Testis (tissue), 3 donors: ENCODE results near the gene SH3BP1. TPM values are rescaled to one million over a fixed set of nuclear protein-coding genes. Genes with fewer than 3 reads are reported as not detected.
A peak's percentile ranks its signal among the peaks of the same experiment; 100 is the strongest.
"Not testable (repeated sequence)": the region's sequence is repeated elsewhere in the genome, so short reads cannot be mapped to it uniquely, and the experiment has no call there.

Source experiments
- DNase-seq: peaks from one replicate; pipeline ENCODE4 v3.0.0-alpha.2; 2019
- H3K27ac ChIP-seq, 2 donors: fragments of 200-600 bp; sonication (generic); one replicate each; pipeline ENCODE4 v1.5.1; 2019
- H3K27me3 ChIP-seq: fragments of 200-600 bp; sonication (generic); one replicate; pipeline ENCODE4 v1.5.1; 2019
- H3K36me3 ChIP-seq: fragments of 200-600 bp; sonication (generic); one replicate; pipeline ENCODE4 v1.5.1; 2017; ENCODE audit warnings: low read depth; ENCODE audit errors: missing control alignments
- H3K4me1 ChIP-seq: fragments of 200-600 bp; sonication (generic); one replicate; pipeline ENCODE4 v1.5.1; 2019
- H3K4me3 ChIP-seq, 2 donors: fragments of 200-600 bp; sonication (generic); one replicate each; pipeline ENCODE4 v1.5.1; 2017 to 2019
- H3K9me3 ChIP-seq: fragments of 200-600 bp; sonication (generic); one replicate; pipeline ENCODE4 v1.5.1; 2017
- POLR2A ChIP-seq: fragments of 450-650 bp; IDR thresholded peaks from one replicate; pipeline ENCODE4 v1.6.1; 2017; ENCODE audit warnings: antibody characterized with exemption, mild to moderate bottlenecking, moderate library complexity
- WGBS, 2 donors: methylation state at CpG; one replicate each; pipeline ENCODE4 v1.1.5; 2018; 5-methylcytosine and 5-hydroxymethylcytosine counted together
- intact Hi-C: fragments of 100-400 bp; cut with DNase I; formaldehyde crosslinking; loops from one replicate; pipeline ENCODE4 v1.15.1; 2023; ENCODE audit warnings: low total_unique reads
- polyA plus RNA-seq: library from polyadenylated mRNA; stranded (reverse); fragments of 350-450 nt; fragmentation: Illumina TruSeq; extraction: RNeasy Lipid Tissue Mini Kit (QIAGEN cat#74804); gene quantifications from one replicate; pipeline ENCODE4 v1.2.3, GENCODE V29; 2014; ENCODE audit warnings: low read depth, low replicate concordance; ENCODE audit not compliant: insufficient read depth
- total RNA-seq, 2 donors: library from RNA; depleted of rRNA; stranded (reverse); fragments of >200 nt; gene quantifications; one replicate each; pipeline ENCODE4 v1.2.3, GENCODE V29; 2016
- TF ChIP-seq, protein P1 (sequence below), 3 experiments: fragments of 450-650 bp in 2 of 3; fragments of 200-600 bp in 1 of 3; sonication (generic) in 1 of 3; IDR thresholded peaks; one replicate each; pipeline ENCODE4 v1.5.1; 2016 to 2019; ENCODE audit warnings: antibody characterized with exemption in 3 of 3, mild to moderate bottlenecking in 2 of 3, moderate library complexity in 1 of 3

The SH3BP1 gene
- total and polyA plus RNA-seq, 3 donors from 2014 or later, result 11.9 to 23.6 (median 15.7) TPM

DNA sequence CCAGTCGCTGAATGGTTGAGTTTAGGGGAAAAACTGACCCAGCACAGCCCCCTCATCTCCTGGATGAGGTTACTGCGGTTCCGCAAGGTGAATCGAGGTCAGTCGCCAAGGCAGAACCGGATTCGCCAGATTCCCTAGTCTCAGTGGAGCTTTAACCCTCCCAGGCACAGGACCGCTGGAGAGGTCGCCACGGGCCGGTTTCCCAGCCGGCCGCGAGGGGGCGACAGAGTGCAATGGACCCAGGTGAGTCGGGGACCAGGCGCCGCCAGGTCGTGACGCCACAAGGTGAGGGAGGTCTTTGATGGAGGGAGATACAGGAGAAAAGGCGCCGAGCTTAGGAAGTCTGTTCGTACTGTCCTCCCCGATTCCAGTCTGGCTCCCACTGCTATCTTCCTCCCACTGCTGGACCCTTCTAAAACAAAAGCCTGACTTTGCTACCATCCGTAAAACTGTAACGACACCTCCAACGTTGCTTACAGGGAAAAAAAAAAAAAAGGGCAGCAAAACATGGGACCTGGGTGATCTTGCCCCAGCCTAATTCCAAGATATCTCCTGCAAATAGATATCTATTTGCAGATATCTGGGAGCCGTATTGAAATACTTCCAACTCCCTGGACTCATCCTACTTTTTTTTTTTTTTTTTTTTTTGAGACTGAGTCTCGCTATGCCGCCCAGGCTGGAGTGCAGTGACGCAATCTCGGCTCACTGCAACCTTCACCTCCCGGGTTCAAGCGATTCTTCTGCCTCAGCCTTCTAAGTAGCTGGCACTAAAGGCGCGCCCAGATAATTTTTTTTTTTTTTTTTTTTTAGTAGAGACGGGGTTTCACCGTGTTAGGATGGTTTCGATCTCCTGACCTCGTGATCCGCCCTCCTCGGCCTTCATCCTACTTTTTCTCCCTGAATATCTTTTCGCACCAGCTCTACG is 32.2 kb upstream of the SH3BP1 start:
- Histone ChIP-seq H3K4me1 (peaks cover 38% of the 10 kb centered on the region), H3K27ac (peak overlapping the region; percentile 94 to 96), H3K36me3 (no peaks in the 10 kb centered on the region), H3K9me3 (no peaks in the 10 kb centered on the region), H3K27me3 (no peaks in the 10 kb centered on the region), H3K4me3 (peak overlapping the region; percentile 88 to 98)
- TF ChIP-seq, protein P1, sequence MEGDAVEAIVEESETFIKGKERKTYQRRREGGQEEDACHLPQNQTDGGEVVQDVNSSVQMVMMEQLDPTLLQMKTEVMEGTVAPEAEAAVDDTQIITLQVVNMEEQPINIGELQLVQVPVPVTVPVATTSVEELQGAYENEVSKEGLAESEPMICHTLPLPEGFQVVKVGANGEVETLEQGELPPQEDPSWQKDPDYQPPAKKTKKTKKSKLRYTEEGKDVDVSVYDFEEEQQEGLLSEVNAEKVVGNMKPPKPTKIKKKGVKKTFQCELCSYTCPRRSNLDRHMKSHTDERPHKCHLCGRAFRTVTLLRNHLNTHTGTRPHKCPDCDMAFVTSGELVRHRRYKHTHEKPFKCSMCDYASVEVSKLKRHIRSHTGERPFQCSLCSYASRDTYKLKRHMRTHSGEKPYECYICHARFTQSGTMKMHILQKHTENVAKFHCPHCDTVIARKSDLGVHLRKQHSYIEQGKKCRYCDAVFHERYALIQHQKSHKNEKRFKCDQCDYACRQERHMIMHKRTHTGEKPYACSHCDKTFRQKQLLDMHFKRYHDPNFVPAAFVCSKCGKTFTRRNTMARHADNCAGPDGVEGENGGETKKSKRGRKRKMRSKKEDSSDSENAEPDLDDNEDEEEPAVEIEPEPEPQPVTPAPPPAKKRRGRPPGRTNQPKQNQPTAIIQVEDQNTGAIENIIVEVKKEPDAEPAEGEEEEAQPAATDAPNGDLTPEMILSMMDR (IDR thresholded peaks at IDR 0.05), result peak; percentile 90 to 98 (median 97)
- TF ChIP-seq POLR2A, result no peak
- intact Hi-C loops, result no loop called here
- peak; percentile 92 for DNase-seq
- 1 to 2% methylated on average over 44 of the region's 44 CpGs for WGBS, 2 donors

DNA sequence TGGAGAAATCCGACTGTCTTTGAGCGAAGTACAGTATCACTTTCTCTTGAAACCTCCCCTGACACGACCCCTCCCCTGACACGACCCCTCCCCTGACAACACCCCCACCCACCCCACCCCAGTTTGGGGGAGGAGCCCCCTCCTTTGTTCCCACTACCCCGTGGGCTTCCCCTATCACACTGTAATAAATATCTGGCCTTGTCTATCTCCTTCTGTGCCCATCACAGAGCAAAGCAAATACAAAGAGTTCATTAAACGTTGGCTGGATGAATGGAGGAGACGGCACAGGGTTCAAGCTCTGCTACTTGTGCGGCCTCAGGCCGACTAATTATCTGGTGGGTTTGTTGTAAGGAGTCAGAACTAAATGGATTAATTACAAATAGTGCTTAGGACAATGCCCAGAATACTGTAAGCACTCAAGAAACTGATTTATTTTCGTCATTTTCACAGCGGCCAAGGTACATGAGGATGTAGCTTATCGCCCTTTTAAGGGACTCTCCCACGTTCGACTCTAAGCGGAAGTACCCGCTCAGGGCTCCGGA is 31.5 kb upstream of the SH3BP1 start:
- H3K9me3 ChIP-seq, result no peaks in the 10 kb centered on the region
- H3K4me1 ChIP-seq, result peaks cover 39% of the 10 kb centered on the region
- intact Hi-C loops, result no loop called here
- H3K27me3 ChIP-seq, result no peaks in the 10 kb centered on the region
- no peak for TF ChIP-seq POLR2A
- TF ChIP-seq, protein P1 (IDR thresholded peaks at IDR 0.05), result no peak
- WGBS, 2 donors, result 0 to 1% methylated on average over 17 of the region's 17 CpGs
- peak overlapping the region; percentile 88 to 98 for H3K4me3 ChIP-seq
- no peak for DNase-seq
- peak overlapping the region; percentile 94 to 96 for H3K27ac ChIP-seq
- H3K36me3 ChIP-seq, result no peaks in the 10 kb centered on the region

DNA sequence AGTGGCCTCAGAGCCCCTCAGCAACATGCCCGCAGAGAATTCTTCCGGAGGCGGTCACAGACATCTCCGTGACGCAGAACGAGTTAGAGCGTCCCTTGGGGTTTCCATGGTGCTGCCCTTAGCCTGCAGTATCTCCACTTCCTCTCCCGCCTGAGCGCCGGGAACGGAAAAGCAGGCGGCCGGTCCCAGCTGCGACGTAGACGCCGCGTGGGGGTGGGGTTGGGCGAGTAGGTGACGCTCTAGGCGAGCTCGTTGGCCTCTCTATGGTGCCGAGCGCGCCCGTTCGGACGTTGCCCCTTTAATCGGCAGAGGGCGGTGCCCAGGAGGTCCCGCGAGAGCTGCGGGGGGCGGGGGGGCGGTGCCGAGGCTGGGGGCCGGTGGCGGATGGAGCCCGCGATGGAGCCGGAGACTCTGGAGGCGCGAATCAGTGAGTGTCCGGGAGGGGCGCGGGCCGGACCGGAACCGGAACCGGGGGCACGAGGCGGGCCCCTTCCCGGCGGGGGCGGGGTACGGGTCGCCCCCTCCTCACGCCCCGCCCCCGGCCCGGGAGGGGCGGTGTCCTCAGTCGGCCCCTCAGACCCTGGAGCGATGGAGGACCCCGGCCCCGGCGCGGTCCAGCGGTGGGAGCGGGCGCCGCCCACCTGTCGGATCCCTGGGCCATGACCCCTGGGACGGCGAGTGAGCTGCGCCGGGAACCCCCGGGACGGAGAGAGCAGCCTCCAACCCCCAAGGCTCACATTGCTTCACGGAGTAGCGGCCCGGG is 30.8 kb upstream of the SH3BP1 start, which contains the start of gene GGA1:
TSS of gene GGA1 (plus strand) at position 358 of the 763 bp plus-strand sequence. CDS start at position 385, 27 bp downstream.
- DNase-seq, result peak; percentile 96
- WGBS, 2 donors, result 0% methylated on average over 1 to 80 of the region's 82 CpGs
- intact Hi-C loops, result no loop called here
- H3K36me3 ChIP-seq, result no peaks in the 10 kb centered on the region
- TF ChIP-seq POLR2A, result peak; percentile 40
- TF ChIP-seq, protein P1 (IDR thresholded peaks at IDR 0.05), result no peak
- no peaks in the 10 kb centered on the region for H3K9me3 ChIP-seq
- H3K27ac ChIP-seq, result peak within 1 kb of the TSS; percentile 94 to 96
- peak within 1 kb of the TSS; percentile 88 to 98 for H3K4me3 ChIP-seq
- H3K27me3 ChIP-seq, result no peaks in the 10 kb centered on the region
- H3K4me1 ChIP-seq, result peaks cover 46% of the 10 kb centered on the region

DNA sequence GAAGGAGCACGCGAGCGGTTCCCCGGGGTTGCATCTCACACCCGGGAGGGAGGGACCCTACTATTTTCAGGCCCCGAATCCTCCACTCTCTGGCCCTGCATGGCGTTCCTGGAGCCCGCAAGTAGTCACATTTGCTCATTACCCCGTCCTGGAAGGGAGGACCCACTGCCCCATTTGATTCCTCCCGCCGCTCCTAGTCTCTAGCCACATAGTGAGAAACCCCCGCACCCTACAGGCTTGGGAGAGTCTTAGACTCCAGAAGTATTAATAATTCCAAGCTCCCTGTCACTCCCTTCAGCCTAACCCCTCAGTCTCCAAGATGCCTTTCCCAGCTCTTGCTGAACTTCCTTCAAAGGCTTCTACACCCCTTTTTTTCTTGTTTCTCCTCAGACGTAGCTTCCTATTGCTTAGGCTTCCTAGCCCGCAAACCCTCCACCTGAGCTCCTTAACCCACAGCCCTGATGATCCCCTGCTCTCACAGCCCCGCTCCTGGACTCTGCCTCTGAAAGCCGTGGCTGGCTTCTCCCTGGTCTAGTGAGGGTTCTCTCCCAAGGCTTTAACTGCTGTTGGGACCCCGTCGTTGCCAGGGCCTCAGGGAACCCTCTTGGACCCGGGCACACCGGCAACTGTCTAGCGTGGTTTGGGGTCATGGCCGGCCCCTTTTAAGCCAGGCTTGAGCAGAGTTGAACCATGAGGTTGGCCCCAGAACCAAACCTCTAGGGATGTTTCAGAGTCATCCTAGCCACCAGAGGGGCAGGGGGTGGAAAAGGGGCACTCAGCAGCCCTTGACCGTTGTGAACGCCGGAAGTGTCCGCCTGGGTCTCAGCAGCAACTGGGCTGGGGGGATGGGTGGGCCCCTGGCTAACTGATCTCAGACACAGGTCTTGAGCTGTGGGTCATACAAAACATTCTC is 30.0 kb upstream of the SH3BP1 start:
- H3K9me3 ChIP-seq, result no peaks in the 10 kb centered on the region
- TF ChIP-seq, protein P1 (IDR thresholded peaks at IDR 0.05), result no peak
- TF ChIP-seq POLR2A, result no peak
- peak; percentile 61 for DNase-seq
- intact Hi-C loops, result no loop called here
- peaks cover 51% of the 10 kb centered on the region for H3K4me1 ChIP-seq
- peak overlapping the region; percentile 94 to 96 for H3K27ac ChIP-seq
- no peaks in the 10 kb centered on the region for H3K27me3 ChIP-seq
- H3K4me3 ChIP-seq, result peak overlapping the region; percentile 88 to 98
- no peaks in the 10 kb centered on the region for H3K36me3 ChIP-seq
- WGBS, 2 donors, result 3 to 5% methylated on average over 12 to 26 of the region's 26 CpGs

DNA sequence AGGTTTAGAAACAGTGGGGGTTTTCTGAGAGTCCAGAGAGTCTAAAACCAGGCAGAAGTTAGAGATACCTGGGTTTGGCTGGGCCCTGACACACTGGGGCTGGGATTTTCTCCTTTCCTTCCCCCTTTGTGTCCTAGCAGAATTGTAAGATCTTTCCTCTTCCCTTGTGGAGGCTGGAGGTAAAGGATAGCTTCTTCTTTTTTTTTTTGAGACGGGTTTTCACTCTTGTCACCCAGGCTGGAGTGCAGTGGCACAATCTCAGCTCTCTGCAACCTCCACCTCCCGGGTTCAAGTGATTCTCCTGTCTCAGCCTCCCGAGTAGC is 29.4 kb upstream of the SH3BP1 start:
- Histone ChIP-seq H3K4me3 (peak overlapping the region; percentile 88 to 98), H3K27ac (peak overlapping the region; percentile 94 to 96), H3K4me1 (peaks cover 51% of the 10 kb centered on the region)
- H3K9me3 ChIP-seq, intact Hi-C loops, H3K36me3 ChIP-seq, DNase-seq, H3K27me3 ChIP-seq: not testable (repeated sequence)
- WGBS, 2 donors, result 59 to 65% methylated on average over 3 of the region's 3 CpGs
